ENCODE measurements around the gene ATRAID. TPM values are rescaled to one million over a fixed set of nuclear protein-coding genes. Genes with fewer than 3 reads are reported as not detected.

ATRAID gene
- total RNA-seq, 1 donor from 2014 or later: 31.8 TPM

- peak; percentile 87 for DNase-seq (ENCODE audit: low spot score)
Measured at GRCh38 chr2:27217173-27218121, 5.6 kb downstream of the ATRAID start, which contains the start of gene CAD. Gene CAD (plus strand): TSS chr2:27217369. CDS start chr2:27217552, 183 bp downstream.

GRCh38 chr2:27218614-27219013 is 6.8 kb downstream of the ATRAID start:
- DNase-seq (ENCODE audit: low spot score) (no peak), ATAC-seq (no peak)

More at GRCh38 chr2:27217173-27218121, 5.6 kb downstream of the ATRAID start, which contains the start of gene CAD:
- ATAC-seq: peak; percentile 94

GRCh38 chr2:27219091-27219490 is 7.2 kb downstream of the ATRAID start:
- no peak for ATAC-seq
- no peak for DNase-seq (ENCODE audit: low spot score)

- DNase-seq (ENCODE audit: low spot score) (no peak), ATAC-seq (no peak)
Measured at GRCh38 chr2:27220091-27220490, 8.2 kb downstream of the ATRAID start.

GRCh38 chr2:27221166-27221565 is 9.3 kb downstream of the ATRAID start:
- ATAC-seq: no peak

GRCh38 chr2:27222407-27222806 is 10.6 kb downstream of the ATRAID start:
- no peak for DNase-seq (ENCODE audit: low spot score)
- ATAC-seq: no peak

More at GRCh38 chr2:27221166-27221565, 9.3 kb downstream of the ATRAID start:
- no peak for DNase-seq (ENCODE audit: low spot score)

- DNase-seq (ENCODE audit: low spot score): no peak
- no peak for ATAC-seq
Measured at GRCh38 chr2:27223416-27223815, 11.6 kb downstream of the ATRAID start.

GRCh38 chr2:27225526-27225925 is 13.7 kb downstream of the ATRAID start:
- DNase-seq (ENCODE audit: low spot score): no peak

GRCh38 chr2:27227501-27227900 is 15.7 kb downstream of the ATRAID start:
- no peak for ATAC-seq
- no peak for DNase-seq (ENCODE audit: low spot score)

More at GRCh38 chr2:27225526-27225925, 13.7 kb downstream of the ATRAID start:
- no peak for ATAC-seq

- DNase-seq (ENCODE audit: low spot score) (no peak), ATAC-seq (no peak)
Measured at GRCh38 chr2:27231921-27232320, 20.1 kb downstream of the ATRAID start.

GRCh38 chr2:27233341-27233740 is 21.5 kb downstream of the ATRAID start:
- ATAC-seq (no peak), DNase-seq (ENCODE audit: low spot score) (no peak)

- no peak for DNase-seq (ENCODE audit: low spot score)
- no peak for ATAC-seq
Measured at GRCh38 chr2:27236136-27236535, 24.3 kb downstream of the ATRAID start.

- no peak for ATAC-seq
- DNase-seq (ENCODE audit: low spot score): no peak
Measured at GRCh38 chr2:27236626-27237025, 24.8 kb downstream of the ATRAID start.

GRCh38 chr2:27237341-27237945 is 25.6 kb downstream of the ATRAID start:
- ATAC-seq (no peak), DNase-seq (ENCODE audit: low spot score) (no peak)

- DNase-seq (ENCODE audit: low spot score) (no peak), ATAC-seq (no peak)
Measured at GRCh38 chr2:27238976-27239375, 27.1 kb downstream of the ATRAID start.

GRCh38 chr2:27240406-27240805 is 28.6 kb downstream of the ATRAID start:
- ATAC-seq (no peak), DNase-seq (ENCODE audit: low spot score) (no peak)

- ATAC-seq (no peak), DNase-seq (ENCODE audit: low spot score) (no peak)
Measured at GRCh38 chr2:27241761-27242613, 30.1 kb downstream of the ATRAID start.

GRCh38 chr2:27242614-27242951 is 30.7 kb downstream of the ATRAID start:
- DNase-seq (ENCODE audit: low spot score) (no peak), ATAC-seq (no peak)

GRCh38 chr2:27243391-27244130 is 31.7 kb downstream of the ATRAID start:
- ATAC-seq (no peak), DNase-seq (ENCODE audit: low spot score) (no peak)

GRCh38 chr2:27245116-27245515 is 33.3 kb downstream of the ATRAID start:
- no peak for DNase-seq (ENCODE audit: low spot score)
- no peak for ATAC-seq
